ENCODE measurements around the gene NACC2.

The NACC2 gene

GRCh38 chr9:136016572-136017288 lies 78.4 kb downstream of the NACC2 start:
- Histone ChIP-seq H2BK5ac (ENCODE audit: low read length) (no peak overlapping the region), H3K27me3 (ENCODE audit: insufficient read depth, low read length, poor library complexity) (no peaks in the 10 kb centered on the region), H2BK120ac (ENCODE audit: low read depth, low read length) (no peak overlapping the region), H3K4me1 (ENCODE audit: control insufficient read depth, low read depth, low read length) (no peaks in the 10 kb centered on the region), H3K79me2 (ENCODE audit: control insufficient read depth, insufficient read depth, low read length) (no peaks in the 10 kb centered on the region), H4K8ac (ENCODE audit: low read depth, low read length) (no peak overlapping the region), H3K4me2 (ENCODE audit: low read length) (no peak overlapping the region), H3K79me1 (ENCODE audit: low read length) (no peaks in the 10 kb centered on the region), H3K27ac (ENCODE audit: low read depth, low read length) (no peak overlapping the region), H3K4ac (ENCODE audit: low read depth, low read length) (no peak overlapping the region), H3K18ac (ENCODE audit: low read length) (no peak overlapping the region), H2BK15ac (replicated peaks; ENCODE audit: low read depth) (no peak overlapping the region), H3K56ac (ENCODE audit: low read length) (no peak overlapping the region), H3K9ac (ENCODE audit: low read length) (no peak overlapping the region), H4K5ac (ENCODE audit: low read length) (no peak overlapping the region), H3K4me3 (ENCODE audit: low read length) (no peak overlapping the region), H2AK5ac (ENCODE audit: low read length) (no peak overlapping the region), H3K36me3 (ENCODE audit: control insufficient read depth, insufficient read depth, low read length) (no peaks in the 10 kb centered on the region), H3K23ac (ENCODE audit: low read length) (no peak overlapping the region)
- DNase-seq: no peak
- no CpG with 5 or more reads among the region's 23 CpGs for WGBS (ENCODE audit: extremely low coverage, insufficient coverage, low lambda C conversion rate)

GRCh38 chr9:136015656-136016571 lies 79.2 kb downstream of the NACC2 start:
- Histone ChIP-seq H3K4me3 (ENCODE audit: low read length) (no peak overlapping the region), H4K5ac (ENCODE audit: low read length) (no peak overlapping the region), H2BK5ac (ENCODE audit: low read length) (no peak overlapping the region), H3K4me2 (ENCODE audit: low read length) (no peak overlapping the region), H3K4ac (ENCODE audit: low read depth, low read length) (no peak overlapping the region), H2BK15ac (replicated peaks; ENCODE audit: low read depth) (no peak overlapping the region), H2BK120ac (ENCODE audit: low read depth, low read length) (no peak overlapping the region), H3K9ac (ENCODE audit: low read length) (no peak overlapping the region), H4K8ac (ENCODE audit: low read depth, low read length) (no peak overlapping the region), H3K36me3 (ENCODE audit: control insufficient read depth, insufficient read depth, low read length) (no peaks in the 10 kb centered on the region), H2AK5ac (ENCODE audit: low read length) (no peak overlapping the region), H3K23ac (ENCODE audit: low read length) (no peak overlapping the region), H3K27me3 (ENCODE audit: insufficient read depth, low read length, poor library complexity) (no peaks in the 10 kb centered on the region), H3K18ac (ENCODE audit: low read length) (no peak overlapping the region), H3K79me2 (ENCODE audit: control insufficient read depth, insufficient read depth, low read length) (no peaks in the 10 kb centered on the region), H3K79me1 (ENCODE audit: low read length) (no peaks in the 10 kb centered on the region), H3K4me1 (ENCODE audit: control insufficient read depth, low read depth, low read length) (no peaks in the 10 kb centered on the region), H3K27ac (ENCODE audit: low read depth, low read length) (no peak overlapping the region), H3K56ac (ENCODE audit: low read length) (peak overlapping the region; percentile 5)
- DNase-seq: no peak
- no CpG with 5 or more reads among the region's 28 CpGs for WGBS (ENCODE audit: extremely low coverage, insufficient coverage, low lambda C conversion rate)

GRCh38 chr9:136014924-136015633 lies 80.0 kb downstream of the NACC2 start:
- no peak overlapping the region for H2BK5ac ChIP-seq (ENCODE audit: low read length)
- H2BK120ac ChIP-seq (ENCODE audit: low read depth, low read length): no peak overlapping the region
- no peak overlapping the region for H3K27ac ChIP-seq (ENCODE audit: low read depth, low read length)
- H3K4me3 ChIP-seq (ENCODE audit: low read length): no peak overlapping the region
- H3K36me3 ChIP-seq (ENCODE audit: control insufficient read depth, insufficient read depth, low read length): no peaks in the 10 kb centered on the region
- H3K4me1 ChIP-seq (ENCODE audit: control insufficient read depth, low read depth, low read length): no peaks in the 10 kb centered on the region
- H3K27me3 ChIP-seq (ENCODE audit: insufficient read depth, low read length, poor library complexity): no peaks in the 10 kb centered on the region
- no peak overlapping the region for H3K18ac ChIP-seq (ENCODE audit: low read length)
- no peak for DNase-seq
- H3K9ac ChIP-seq (ENCODE audit: low read length): no peak overlapping the region
- no CpG with 5 or more reads among the region's 19 CpGs for WGBS (ENCODE audit: extremely low coverage, insufficient coverage, low lambda C conversion rate)
- no peak overlapping the region for H3K4ac ChIP-seq (ENCODE audit: low read depth, low read length)
- H4K5ac ChIP-seq (ENCODE audit: low read length): no peak overlapping the region
- H3K4me2 ChIP-seq (ENCODE audit: low read length): no peak overlapping the region
- no peak overlapping the region for H2BK15ac ChIP-seq (replicated peaks; ENCODE audit: low read depth)
- no peak overlapping the region for H2AK5ac ChIP-seq (ENCODE audit: low read length)
- H4K8ac ChIP-seq (ENCODE audit: low read depth, low read length): no peak overlapping the region
- H3K56ac ChIP-seq (ENCODE audit: low read length): no peak overlapping the region
- H3K79me1 ChIP-seq (ENCODE audit: low read length): no peaks in the 10 kb centered on the region
- H3K23ac ChIP-seq (ENCODE audit: low read length): no peak overlapping the region
- H3K79me2 ChIP-seq (ENCODE audit: control insufficient read depth, insufficient read depth, low read length): no peaks in the 10 kb centered on the region

- H4K5ac ChIP-seq (ENCODE audit: low read length): no peak overlapping the region
- H3K27ac ChIP-seq (ENCODE audit: low read depth, low read length): no peak overlapping the region
- H3K18ac ChIP-seq (ENCODE audit: low read length): no peak overlapping the region
- no peak overlapping the region for H3K56ac ChIP-seq (ENCODE audit: low read length)
- H3K79me1 ChIP-seq (ENCODE audit: low read length): no peaks in the 10 kb centered on the region
- no peaks in the 10 kb centered on the region for H3K79me2 ChIP-seq (ENCODE audit: control insufficient read depth, insufficient read depth, low read length)
- H3K4me1 ChIP-seq (ENCODE audit: control insufficient read depth, low read depth, low read length): no peaks in the 10 kb centered on the region
- H3K4ac ChIP-seq (ENCODE audit: low read depth, low read length): no peak overlapping the region
- no CpG with 5 or more reads among the region's 18 CpGs for WGBS (ENCODE audit: extremely low coverage, insufficient coverage, low lambda C conversion rate)
- no peak overlapping the region for H2BK15ac ChIP-seq (replicated peaks; ENCODE audit: low read depth)
- no peak overlapping the region for H3K9ac ChIP-seq (ENCODE audit: low read length)
- no peak overlapping the region for H2BK120ac ChIP-seq (ENCODE audit: low read depth, low read length)
- no peak overlapping the region for H2BK5ac ChIP-seq (ENCODE audit: low read length)
- no peaks in the 10 kb centered on the region for H3K36me3 ChIP-seq (ENCODE audit: control insufficient read depth, insufficient read depth, low read length)
- H4K8ac ChIP-seq (ENCODE audit: low read depth, low read length): no peak overlapping the region
- no peak overlapping the region for H2AK5ac ChIP-seq (ENCODE audit: low read length)
- no peak overlapping the region for H3K4me2 ChIP-seq (ENCODE audit: low read length)
- no peaks in the 10 kb centered on the region for H3K27me3 ChIP-seq (ENCODE audit: insufficient read depth, low read length, poor library complexity)
- H3K4me3 ChIP-seq (ENCODE audit: low read length): no peak overlapping the region
- H3K23ac ChIP-seq (ENCODE audit: low read length): no peak overlapping the region
- no peak for DNase-seq
Measured at GRCh38 chr9:136014147-136014923, 80.8 kb downstream of the NACC2 start.

GRCh38 chr9:136013524-136014034 lies 81.5 kb downstream of the NACC2 start:
- H3K27ac ChIP-seq (ENCODE audit: low read depth, low read length): no peak overlapping the region
- no peak overlapping the region for H3K18ac ChIP-seq (ENCODE audit: low read length)
- no peak overlapping the region for H4K8ac ChIP-seq (ENCODE audit: low read depth, low read length)
- no peak for DNase-seq
- no peak overlapping the region for H3K4ac ChIP-seq (ENCODE audit: low read depth, low read length)
- no peak overlapping the region for H2AK5ac ChIP-seq (ENCODE audit: low read length)
- no peaks in the 10 kb centered on the region for H3K79me2 ChIP-seq (ENCODE audit: control insufficient read depth, insufficient read depth, low read length)
- H3K9ac ChIP-seq (ENCODE audit: low read length): no peak overlapping the region
- H3K27me3 ChIP-seq (ENCODE audit: insufficient read depth, low read length, poor library complexity): no peaks in the 10 kb centered on the region
- H2BK15ac ChIP-seq (replicated peaks; ENCODE audit: low read depth): no peak overlapping the region
- no peak overlapping the region for H3K4me2 ChIP-seq (ENCODE audit: low read length)
- H2BK120ac ChIP-seq (ENCODE audit: low read depth, low read length): no peak overlapping the region
- no peaks in the 10 kb centered on the region for H3K4me1 ChIP-seq (ENCODE audit: control insufficient read depth, low read depth, low read length)
- WGBS (ENCODE audit: extremely low coverage, insufficient coverage, low lambda C conversion rate): no CpG with 5 or more reads among the region's 21 CpGs
- H2BK5ac ChIP-seq (ENCODE audit: low read length): no peak overlapping the region
- no peaks in the 10 kb centered on the region for H3K36me3 ChIP-seq (ENCODE audit: control insufficient read depth, insufficient read depth, low read length)
- no peak overlapping the region for H3K56ac ChIP-seq (ENCODE audit: low read length)
- no peak overlapping the region for H3K4me3 ChIP-seq (ENCODE audit: low read length)
- H3K79me1 ChIP-seq (ENCODE audit: low read length): no peaks in the 10 kb centered on the region
- no peak overlapping the region for H4K5ac ChIP-seq (ENCODE audit: low read length)
- H3K23ac ChIP-seq (ENCODE audit: low read length): no peak overlapping the region

All from mesendoderm (in vitro differentiated cells).